Hematopoietic multipotent progenitor cell treated with erythropoietin and hydrocortisone succinate and interleukin-3 and kit ligand, for 6 days (in vitro differentiated cells): Measurements from ENCODE around the gene OR52I1.
A peak's percentile ranks its signal among the peaks of the same experiment; 100 is the strongest.

Source experiments
- DNase-seq: peaks from one replicate; pipeline ENCODE4 v3.0.0-alpha.2; 2015

OR52I1 gene, protein sequence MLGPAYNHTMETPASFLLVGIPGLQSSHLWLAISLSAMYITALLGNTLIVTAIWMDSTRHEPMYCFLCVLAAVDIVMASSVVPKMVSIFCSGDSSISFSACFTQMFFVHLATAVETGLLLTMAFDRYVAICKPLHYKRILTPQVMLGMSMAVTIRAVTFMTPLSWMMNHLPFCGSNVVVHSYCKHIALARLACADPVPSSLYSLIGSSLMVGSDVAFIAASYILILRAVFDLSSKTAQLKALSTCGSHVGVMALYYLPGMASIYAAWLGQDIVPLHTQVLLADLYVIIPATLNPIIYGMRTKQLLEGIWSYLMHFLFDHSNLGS

DNA sequence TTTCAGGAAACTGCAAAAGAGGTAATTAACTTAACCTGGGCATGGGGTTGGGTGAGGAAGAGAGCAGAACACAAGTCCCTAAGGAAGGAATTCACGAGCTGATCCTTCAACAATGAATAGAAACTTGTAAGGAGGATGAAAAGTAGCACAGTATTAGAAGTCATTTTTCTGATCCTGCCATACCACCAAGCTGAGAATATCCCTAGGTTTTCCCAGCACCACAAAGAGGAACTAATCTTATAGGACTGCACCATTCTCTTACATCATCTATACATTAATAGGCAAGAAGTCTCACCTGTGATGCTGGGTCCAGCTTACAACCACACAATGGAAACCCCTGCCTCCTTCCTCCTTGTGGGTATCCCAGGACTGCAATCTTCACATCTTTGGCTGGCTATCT lies at the start of gene OR52I1:
OR52I1 (plus strand) TSS at position 301 of the 400 bp plus-strand sequence; CDS start at position 301, 0 bp downstream.
- DNase-seq: no peak

DNA sequence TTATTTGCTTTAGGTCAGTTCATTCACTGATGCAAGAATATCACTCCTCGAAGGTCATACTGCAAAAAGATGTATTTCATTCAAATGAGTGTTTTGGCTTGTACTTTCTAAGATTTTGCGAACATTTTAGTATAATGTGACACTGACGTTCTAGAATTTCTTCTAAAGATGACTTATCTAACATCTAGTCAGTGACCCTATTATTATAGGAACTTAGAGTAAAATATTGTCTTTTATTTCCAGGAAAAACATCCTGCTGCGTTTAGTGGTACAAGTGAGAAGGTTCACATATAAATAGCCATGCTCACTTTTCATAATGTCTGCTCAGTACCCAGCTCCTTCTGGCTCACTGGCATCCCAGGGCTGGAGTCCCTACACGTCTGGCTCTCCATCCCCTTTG lies 48.9 kb upstream of the OR52I1 start, which contains the start of gene OR52M1:
OR52M1 (plus strand) TSS at position 301 of the 400 bp plus-strand sequence; CDS start at position 301, 0 bp downstream.
- no peak for DNase-seq

DNA sequence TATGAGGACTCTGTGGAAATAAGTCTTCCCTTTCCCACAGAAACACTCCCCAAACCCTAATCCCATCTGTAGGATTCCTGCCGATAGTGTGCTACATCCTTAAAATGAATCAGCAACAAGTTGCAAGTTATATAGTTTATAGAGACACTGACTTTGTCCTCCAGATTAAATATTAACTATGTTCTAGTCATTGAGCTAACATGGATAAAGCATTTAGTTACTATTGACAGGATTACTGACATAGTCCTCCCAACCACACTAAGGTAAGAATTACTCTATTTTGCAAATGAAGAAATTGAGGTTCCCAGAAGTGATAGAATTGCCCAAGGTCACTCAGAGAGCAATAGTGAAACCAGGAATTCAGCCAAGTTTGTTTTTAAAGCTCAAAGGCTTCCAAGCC lies 47.0 kb upstream of the OR52I1 start:
- DNase-seq: no peak

DNA sequence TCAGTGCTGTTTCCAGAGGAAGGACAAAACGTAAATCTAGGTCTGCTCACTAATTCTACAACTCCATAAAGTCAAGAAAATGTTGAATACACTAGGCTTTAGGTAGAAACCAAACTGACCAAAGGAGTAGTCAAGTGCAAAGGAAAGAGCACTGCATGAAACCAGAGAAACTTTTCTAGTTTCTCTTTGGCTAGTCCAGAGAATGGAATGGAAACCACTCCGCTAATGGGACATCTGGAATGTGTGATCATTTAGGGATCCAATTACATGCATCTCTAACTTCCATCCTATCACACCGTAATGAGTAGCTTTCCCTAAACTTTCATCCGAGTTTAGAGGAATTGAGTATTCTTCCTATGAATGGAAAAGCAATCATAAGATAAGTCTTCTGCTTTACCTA lies 46.4 kb upstream of the OR52I1 start:
- no peak for DNase-seq

DNA sequence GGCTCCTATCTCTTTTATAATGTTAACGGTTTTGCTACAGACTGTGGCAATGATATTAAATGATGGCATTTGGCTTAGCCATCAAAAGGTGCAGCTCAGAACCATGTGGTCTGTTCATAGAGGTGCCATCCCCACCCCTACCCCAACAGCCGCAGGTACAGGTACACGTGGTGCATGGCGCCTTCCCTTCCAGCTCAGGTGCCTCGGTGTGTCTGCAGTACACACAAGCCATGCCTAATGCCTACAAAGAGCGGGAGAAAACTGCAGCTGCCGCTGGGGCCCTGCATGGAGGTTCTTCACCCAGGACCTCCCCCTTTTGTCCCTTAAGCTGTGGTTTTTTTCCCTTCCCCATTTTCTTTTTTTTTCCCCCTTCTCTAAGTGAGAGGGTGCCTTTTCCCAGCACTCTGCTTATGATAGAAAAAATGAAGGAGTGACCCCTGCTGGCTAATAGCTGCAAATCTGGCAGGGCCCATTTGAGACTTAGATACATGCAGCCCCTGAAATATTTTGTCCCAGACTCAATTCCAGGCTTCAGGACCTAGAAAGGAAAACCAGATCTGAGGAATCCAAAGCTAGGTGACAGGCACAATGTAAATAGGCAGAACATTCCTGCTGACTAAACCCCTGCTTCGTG lies 42.4 kb upstream of the OR52I1 start:
- peak; percentile 34 for DNase-seq

DNA sequence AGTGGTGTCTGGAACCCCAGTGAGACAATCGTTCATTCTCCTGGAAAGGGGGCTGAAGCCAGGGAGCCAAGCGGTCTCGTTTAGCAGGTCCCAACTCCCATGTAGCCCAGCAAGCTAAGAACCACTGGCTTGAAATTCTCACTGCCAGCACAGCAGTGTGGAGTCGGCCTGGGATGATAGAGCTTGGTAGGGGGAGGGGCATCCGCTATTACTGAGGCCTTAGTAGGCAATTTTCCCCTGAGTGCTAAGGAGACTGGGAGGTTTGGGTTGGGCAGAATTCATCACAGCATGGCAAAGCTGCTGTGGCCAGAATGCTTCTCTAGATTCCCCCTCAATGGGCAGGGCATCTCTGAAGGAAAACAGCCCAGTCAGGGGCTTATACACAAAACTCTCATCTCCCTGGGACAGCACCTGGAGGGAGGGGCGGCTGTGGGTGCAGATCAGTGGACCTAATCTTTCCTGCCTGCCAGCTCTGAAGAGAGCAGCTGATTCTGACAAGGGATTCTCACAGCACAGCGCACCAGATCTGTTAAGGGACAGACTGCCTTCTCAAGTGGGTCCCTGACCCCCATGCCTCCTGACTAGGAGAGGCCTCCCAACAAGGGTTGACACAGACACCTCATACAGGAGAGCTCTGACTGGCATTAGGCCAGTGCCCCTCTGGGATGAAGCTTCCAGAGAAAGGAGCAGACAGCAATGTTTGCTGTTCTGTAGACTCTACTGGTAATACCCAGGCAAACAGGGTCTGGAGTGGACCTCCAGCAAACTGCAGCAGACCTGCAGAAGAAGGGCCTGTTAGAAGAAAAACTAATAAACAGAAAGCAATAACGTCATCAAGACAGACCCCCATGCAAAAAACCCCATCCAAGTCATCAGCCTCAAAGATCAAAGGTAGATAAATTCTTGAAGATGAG lies 34.1 kb upstream of the OR52I1 start:
- DNase-seq: no peak

DNA sequence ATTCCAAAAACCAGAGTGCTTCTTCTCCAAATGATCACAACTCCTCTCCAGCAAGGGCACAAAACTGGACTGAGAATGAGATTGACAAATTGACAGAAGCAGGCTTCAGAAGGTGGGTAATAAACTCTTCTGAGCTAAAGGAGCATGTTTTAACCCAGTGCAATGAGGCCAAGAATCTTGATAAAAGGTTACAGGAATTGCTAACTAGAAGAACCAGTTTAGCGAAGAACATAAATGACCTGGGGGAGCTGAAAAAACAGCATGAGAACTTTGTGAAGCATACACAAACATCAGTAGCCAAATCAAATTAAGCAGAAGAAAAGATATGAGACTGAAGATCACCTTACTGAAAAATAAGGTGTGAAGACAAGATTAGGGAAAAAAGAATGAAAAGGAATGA lies 33.4 kb upstream of the OR52I1 start:
- no peak for DNase-seq

DNA sequence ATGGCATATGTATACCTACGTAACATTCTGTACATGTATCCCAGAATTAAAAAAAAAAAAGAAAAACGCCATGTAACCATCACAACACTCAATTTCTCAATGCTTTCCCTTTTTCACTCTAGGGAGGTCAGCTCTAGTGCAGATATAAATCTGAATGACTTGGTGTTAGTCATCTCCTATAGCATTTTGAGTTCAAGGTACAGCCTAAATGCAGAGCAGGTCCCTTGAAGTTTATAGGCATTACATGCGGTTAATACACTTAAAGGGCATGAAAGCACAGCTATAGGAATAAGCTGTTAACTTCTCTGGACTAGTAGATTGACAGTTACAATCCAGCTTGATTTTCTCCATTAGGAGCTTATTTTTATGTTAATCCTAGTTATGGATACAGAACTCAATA lies 28.5 kb upstream of the OR52I1 start:
- DNase-seq: no peak

DNA sequence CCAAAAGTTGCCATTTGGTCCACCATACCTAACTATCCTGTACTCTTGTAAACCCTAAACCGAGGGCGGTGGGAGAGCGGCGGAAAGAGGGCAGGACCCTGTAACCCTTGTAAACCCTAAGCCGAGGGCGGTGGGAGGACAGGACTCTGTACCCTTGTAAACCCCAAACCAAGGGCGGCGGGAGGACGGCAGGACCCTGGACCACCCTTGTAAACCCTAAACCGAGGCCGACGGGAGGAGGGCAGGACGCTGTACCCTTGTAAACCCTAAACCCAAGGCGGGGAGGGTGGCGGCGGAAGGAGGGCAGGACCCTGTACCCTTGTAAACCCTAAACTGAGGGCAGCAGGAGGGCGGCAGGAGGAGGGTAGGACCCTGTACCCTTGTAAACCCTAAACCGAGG lies 24.8 kb upstream of the OR52I1 start:
- DNase-seq: no peak

DNA sequence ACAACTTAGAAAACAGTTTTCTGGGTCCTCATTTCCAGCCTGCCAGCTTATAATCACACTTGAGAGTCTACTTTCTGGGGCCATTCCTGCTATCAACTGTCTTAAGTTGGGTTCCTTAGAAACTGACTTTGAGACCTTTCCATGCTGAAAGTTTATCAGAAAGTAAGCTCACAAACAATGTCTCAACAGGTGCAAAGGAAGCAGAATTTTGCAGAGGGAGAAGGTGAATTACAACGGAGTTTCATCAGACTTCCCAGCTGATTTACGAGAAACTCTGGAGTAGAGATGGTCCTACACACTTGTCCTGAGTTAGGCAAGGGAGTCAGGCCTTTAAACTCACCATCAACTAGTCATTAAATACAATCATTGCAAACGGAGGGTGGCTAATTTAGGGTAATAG lies 17.0 kb upstream of the OR52I1 start:
- DNase-seq: no peak

DNA sequence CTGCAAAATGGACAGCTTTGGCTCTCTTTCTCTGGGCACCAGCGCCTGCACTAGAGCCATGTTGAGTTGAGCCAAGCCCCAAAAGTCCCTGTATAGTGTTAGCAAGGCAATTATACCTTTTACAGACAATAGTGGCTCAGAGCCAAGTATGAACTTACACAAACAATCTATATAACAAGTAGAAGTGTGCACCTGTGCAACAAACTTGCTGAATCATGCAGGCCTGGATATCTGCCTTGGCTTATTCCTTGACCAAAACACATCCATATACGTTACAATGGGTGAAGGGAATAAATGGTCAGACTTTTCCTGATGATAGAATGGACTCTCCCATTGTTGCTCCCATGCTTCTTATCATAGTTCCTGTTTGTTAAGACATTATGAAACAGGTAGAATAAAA lies 16.1 kb upstream of the OR52I1 start:
- DNase-seq: no peak

DNA sequence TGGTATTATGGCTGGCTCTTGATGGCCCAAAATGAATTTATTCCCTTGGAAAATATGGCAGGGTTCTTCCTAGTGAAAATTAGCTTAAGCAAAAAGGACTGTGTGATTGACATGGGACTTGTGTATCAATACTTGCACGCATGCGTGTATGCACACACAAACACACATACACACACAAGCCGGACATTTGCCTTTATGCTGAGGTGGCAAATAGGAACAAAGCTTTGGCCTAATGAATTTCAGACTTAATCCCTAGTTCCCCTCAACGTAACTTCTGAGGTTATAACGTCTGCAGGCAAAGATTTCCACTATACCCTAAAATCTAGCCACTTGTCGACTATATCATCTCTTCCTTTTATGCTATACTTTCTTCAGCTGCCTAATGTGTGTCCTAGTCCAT lies 15.2 kb upstream of the OR52I1 start:
- no peak for DNase-seq

DNA sequence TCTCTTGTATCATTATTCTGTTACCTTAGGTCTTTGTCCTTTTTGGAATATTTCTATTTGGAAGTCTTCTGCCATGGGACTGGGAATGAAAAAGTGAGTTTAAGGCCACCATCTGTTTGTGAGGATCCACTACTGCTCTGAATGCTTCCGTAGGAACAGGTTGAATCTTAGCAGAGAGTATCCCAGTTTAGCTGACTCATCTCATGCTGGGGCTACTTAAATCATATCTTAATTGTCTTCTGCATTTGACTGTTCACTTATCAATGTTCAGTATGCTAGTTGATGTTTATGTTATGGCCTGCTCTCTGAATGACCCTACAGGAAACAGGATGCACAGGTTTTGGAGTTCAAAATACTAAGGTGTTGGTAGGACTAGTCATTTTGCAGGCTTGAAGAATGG lies 13.7 kb upstream of the OR52I1 start:
- DNase-seq: no peak

DNA sequence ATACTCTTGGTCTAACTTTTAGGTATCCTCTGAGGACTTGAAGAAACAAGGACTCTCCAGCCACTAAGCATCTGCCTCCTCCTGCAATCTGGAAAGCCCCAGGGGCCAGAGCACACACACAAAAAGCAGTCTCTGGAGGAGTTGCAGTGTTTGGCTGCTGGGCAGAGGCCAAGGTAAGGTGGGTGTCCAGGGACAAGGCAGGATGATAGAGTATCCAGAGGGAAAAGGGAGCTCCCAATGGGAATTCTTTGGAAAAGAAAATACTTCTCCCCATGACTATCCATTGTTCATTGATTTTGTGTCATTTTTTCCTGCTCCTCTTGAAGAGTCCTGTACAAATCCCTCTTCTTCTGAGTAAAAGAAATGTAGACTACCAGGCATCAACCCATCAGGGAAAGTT lies 12.4 kb upstream of the OR52I1 start, which contains the start of gene OR52I2:
OR52I2 (plus strand) TSS at position 301 of the 400 bp plus-strand sequence.
- DNase-seq: no peak

DNA sequence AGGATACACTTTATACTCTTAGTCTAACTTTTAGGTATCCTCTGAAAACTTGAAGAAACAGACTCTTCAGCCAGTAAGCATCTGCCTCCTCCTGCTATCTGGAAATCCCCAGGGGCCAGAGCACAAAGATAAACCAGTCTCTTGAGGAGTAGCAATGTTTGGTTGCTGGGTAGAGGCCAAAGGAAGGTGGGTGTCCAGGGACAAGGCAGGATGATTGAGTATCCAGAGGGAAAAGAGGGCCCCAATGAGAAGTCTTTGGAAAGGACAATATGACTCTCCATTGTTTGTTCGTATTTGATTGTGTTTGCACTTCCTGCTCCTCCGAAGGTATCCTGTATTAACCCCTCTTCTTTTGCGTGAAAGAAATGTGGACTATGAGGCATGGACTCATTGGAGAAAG lies 4.8 kb upstream of the OR52I1 start:
- no peak for DNase-seq

DNA sequence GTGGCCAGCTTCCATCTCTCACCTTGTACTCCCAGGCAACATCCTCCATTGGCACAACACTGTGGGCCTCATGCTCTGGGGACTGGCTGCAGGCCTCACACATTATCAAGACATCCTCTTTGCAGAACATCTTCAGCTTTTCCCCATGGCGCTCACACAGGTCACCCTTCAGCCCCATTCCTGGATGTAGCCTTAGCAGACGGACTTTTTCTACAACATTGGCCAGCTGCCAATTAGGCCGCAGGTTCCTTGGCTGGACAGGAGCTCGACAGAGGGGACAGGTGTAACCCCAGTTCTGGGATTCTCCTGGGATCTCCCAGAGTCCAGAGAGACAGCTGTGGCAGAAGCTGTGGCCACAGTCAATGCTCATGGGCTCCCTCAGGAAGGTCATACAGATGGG lies 11.2 kb downstream of the OR52I1 start:
- no peak for DNase-seq

DNA sequence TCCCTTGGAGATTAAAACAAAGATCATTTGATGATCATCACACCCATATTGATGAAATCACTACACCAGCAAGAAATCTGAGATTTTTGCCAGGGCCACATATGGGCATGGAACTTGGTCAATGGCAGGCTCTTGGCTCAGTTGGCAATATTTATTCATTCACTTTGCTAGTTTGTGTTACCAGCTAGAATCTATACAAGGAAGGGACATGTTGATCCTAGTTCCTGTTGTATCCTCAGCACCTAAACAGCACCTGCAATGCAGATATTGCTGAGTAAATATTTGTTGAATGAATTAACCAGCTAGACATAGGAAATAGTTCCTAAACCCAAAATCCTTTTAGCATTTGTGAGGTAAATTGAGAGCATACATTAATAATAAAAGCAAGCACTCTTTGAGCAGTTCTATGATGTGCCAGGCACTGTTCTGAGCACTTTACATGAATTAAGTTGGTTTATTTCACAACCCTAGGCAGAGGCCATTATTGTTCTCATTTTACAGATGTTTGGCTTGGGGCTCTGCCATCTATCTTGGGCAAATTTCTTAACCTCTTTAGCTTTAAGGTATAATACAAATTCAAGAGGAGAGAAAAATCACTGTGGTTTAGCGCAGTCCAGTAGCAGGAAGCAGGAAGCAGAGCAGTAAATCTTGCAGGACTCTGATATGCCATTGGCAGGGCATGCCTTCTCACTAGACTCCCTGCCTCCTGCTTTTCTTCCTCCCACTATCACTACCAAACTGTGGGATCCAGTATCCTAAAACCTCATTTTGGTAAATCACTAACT lies 12.6 kb downstream of the OR52I1 start:
- DNase-seq: peak; percentile 27

DNA sequence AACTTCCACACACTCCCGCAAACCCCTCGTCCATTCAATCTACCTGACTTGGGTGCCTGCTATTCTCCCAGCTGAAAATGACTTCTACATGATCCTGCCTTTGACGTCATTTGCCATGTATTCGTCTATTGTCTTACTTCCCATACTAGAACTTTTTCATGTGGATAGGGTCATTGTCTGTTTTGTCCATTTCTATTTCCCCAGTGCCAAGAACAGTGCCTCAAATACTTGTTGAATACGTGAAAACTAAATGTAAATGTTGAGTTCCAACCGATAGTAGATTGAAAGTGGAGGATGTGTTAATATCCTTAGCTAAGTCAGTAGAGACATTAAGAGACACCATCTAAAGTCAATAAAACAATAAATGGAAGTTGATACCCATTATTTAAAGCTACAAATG lies 13.3 kb downstream of the OR52I1 start:
- DNase-seq: peak; percentile 20

DNA sequence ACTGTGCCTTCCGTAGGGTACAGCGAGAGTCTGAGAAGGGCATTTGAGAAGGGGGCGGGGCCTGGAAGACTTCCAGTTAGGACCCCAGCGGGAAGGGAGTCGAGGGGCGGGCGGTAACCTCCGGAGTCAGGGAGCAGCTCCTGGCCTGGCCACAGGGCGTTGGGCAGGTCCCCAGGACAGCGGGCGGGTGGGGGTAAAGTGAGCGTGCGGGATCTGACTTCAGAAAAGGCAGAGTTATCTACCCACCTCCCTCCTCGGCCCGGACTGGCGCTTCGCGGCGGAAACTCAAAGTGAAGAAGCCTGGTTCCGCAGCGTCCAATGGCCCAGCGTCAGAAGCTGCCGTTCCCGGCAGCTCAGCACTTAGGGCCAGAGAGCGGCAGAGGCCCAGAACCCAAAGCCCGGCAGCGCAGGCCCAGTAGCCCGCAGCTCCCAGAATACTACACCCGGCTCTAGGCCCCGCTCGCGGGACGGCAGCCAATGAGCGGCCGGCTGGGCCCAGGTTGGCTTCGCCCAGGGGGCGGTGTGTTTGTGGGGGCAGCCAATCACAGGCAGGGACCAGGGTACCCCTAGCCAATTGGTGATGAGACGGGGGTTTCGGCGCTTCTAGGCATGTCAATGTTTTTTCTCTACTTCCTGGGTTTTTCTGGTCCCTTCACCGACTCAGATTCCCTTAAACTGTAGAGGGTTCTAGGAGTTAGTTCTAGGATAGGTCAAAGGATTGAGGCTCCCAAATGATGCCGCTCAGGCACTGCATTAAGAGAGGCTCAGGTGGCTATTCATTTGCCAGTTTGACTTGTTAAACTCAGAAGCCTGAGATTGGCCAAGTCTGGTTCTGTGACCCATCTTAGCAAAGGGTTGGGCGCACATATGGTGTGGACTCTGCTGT lies 14.2 kb downstream of the OR52I1 start, which contains the start of gene TRIM68:
TRIM68 (minus strand) TSS at position 451 of the 886 bp plus-strand sequence. CDS start 2,727 bp downstream, outside the sequence.
- peak; percentile 97 for DNase-seq

DNA sequence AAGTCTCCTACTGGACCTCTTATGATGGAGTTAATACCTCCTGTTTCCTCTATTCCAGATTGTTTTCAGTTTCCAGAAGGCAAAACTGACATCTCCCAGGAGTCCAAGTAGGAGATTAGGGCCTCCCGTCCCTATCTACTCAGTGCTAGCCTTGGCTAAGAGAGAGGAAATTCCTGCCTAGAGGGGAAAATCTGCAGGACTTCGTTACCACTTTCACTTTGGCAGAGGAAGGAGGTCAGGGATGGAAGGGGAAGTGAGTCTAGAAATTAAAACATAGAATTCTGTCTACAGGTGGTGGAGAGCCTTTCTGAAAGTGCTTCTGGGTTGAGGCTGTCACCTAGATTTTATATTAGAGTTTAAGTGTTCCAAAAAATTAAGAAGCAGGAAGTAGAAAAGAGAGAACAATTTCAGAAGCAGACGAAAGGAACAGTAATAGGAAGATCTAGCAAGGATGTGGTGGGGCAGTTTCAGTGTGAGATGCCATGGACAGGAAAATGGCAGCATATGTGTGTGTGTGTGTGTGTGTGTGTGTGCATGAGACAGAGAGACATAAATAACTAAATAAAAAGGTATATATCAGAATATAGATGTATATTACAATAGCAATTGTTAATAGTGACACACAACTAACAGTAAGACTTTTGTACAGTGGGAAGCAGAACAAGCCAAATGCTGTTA lies 16.6 kb downstream of the OR52I1 start:
- no peak for DNase-seq

DNA sequence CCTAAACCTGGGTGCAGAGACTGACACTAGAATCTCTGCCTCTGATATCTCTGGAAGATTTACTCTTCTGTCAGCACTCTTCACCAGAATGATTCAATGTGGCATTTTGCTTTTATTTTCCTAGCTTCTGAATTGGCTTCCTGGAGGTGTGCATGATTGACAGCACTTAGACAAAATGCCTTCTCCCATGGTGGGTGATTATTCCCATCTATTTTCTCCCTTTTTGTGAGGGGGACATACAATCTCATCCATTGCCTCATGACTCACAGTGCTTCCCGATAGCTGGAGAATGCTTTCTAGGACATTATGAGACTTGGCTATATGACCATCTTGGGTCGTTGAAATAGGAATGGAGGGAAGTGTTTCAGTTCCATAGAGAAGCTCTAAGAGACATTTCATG lies 18.1 kb downstream of the OR52I1 start:
- DNase-seq: no peak
